HepG2 (cell line): ENCODE results near the gene TDRD9. TPM values are rescaled to one million over a fixed set of nuclear protein-coding genes. Genes with fewer than 3 reads are reported as not detected.

Experiments
- ATF7 ChIP-seq, 2 experiments: fragments of 450-650 bp in 1 of 2; sonication (generic) in 1 of 2; formaldehyde crosslinking in 1 of 2; IDR thresholded peaks; 2 replicates each; pipeline versions ENCODE4 v1.4.0 to v1.6.1; 2016 to 2020; ENCODE audit warnings: antibody characterized with exemption in 1 of 2, mild to moderate bottlenecking in 1 of 2, missing genetic modification reagents in 1 of 2
- DMAP1 ChIP-seq: IDR thresholded peaks from 2 replicates; pipeline ENCODE4 v1.6.1; 2016
- KIAA2018 ChIP-seq: sonication (generic); formaldehyde crosslinking; IDR thresholded peaks from 2 replicates; pipeline ENCODE4 v1.5.0; 2020; ENCODE audit warnings: mild to moderate bottlenecking, missing genetic modification reagents, borderline replicate concordance
- MEF2D ChIP-seq: sonication (generic); formaldehyde crosslinking; IDR thresholded peaks from 2 replicates; pipeline ENCODE4 v1.5.1; 2020; ENCODE audit warnings: mild to moderate bottlenecking, missing genetic modification reagents
- MYNN ChIP-seq: sonication (generic); formaldehyde crosslinking; IDR thresholded peaks from 2 replicates; pipeline ENCODE4 v1.4.0; 2020; ENCODE audit warnings: mild to moderate bottlenecking, low read depth, missing genetic modification reagents
- NFKBIZ ChIP-seq: IDR thresholded peaks from 2 replicates; pipeline ENCODE4 v1.6.1; 2018; ENCODE audit warnings: missing genetic modification reagents, missing compliant biosample characterization
- POLR2A ChIP-seq, 2 experiments: IDR thresholded peaks; 2 replicates each; pipeline ENCODE4 v1.6.1; 2011; ENCODE audit warnings: low read depth in 2 of 2, low read length in 2 of 2, mild to moderate bottlenecking in 1 of 2, moderate library complexity in 1 of 2; ENCODE audit not compliant: insufficient read depth in 1 of 2
- PRDM10 ChIP-seq: sonication (generic); formaldehyde crosslinking; IDR thresholded peaks from 2 replicates; pipeline ENCODE4 v1.4.0; 2020; ENCODE audit warnings: low read depth, missing genetic modification reagents
- TFDP2 ChIP-seq: sonication (generic); formaldehyde crosslinking; IDR thresholded peaks from 2 replicates; pipeline ENCODE4 v1.4.0; 2020; ENCODE audit warnings: missing genetic modification reagents
- YY1 ChIP-seq: IDR thresholded peaks from 2 replicates; pipeline ENCODE4 v1.6.1; 2011; ENCODE audit warnings: low read length, low read depth, moderate library complexity, mild to moderate bottlenecking; ENCODE audit not compliant: insufficient read depth, insufficient replicate concordance
- ZNF749 ChIP-seq: sonication (generic); formaldehyde crosslinking; IDR thresholded peaks from 2 replicates; pipeline ENCODE4 v1.8.0; 2022; ENCODE audit warnings: mild to moderate bottlenecking, missing genetic modification reagents, moderate library complexity, borderline replicate concordance
- ZNF75D ChIP-seq: sonication (generic); formaldehyde crosslinking; IDR thresholded peaks from 2 replicates; pipeline ENCODE4 v1.8.1; 2023; ENCODE audit warnings: missing genetic modification reagents, mild to moderate bottlenecking, borderline replicate concordance
- ZNF883 ChIP-seq: sonication (generic); formaldehyde crosslinking; IDR thresholded peaks from 2 replicates; pipeline ENCODE4 v1.5.1; 2020; ENCODE audit warnings: mild to moderate bottlenecking, missing genetic modification reagents; ENCODE audit errors: not compliant biosample characterization
- polyA plus RNA-seq, 8 experiments: library from polyadenylated mRNA; depleted of rRNA in 3 of 8; stranded (reverse) in 7 of 8; unstranded in 1 of 8; fragments of >200 nt; fragmentation: Illumina TruSeq in 4 of 8; extraction: Trizol in 4 of 8; gene quantifications; 2 replicates each; pipeline versions ENCODE4 v1.2.1 to v1.2.3, GENCODE V29; 2011 to 2016; ENCODE audit warnings: low read depth in 4 of 8, missing spikeins in 1 of 8, mixed read lengths in 1 of 8; ENCODE audit not compliant: insufficient read depth in 1 of 8
- total RNA-seq, 5 experiments: library from RNA; depleted of rRNA; stranded (reverse); fragments of >200 nt; fragmentation: Illumina TruSeq; extraction: Trizol; gene quantifications; 2 replicates each; pipeline ENCODE4 v1.2.3, GENCODE V29; 2016; ENCODE audit warnings: low read depth in 1 of 5

Gene TDRD9
- total and polyA plus RNA-seq, 2 of the 13 experiments (the other 11 are each of a cell fraction or from before 2014, with no cell fraction given) = not detected

- TF ChIP-seq KIAA2018 (CRISPR knock-in tag) (no peak), DMAP1 (CRISPR knock-in tag) (peak; percentile 93), PRDM10 (CRISPR knock-in tag) (no peak), YY1 (peak; percentile 54), MYNN (CRISPR knock-in tag) (no peak), ZNF883 (CRISPR knock-in tag) (peak; percentile 77), ATF7 (IDR thresholded peaks at IDR 0.05) (no peak), ATF7 (CRISPR knock-in tag; IDR thresholded peaks at IDR 0.05) (peak; percentile 72; the same call in 1 of the 2 replicates), NFKBIZ (CRISPR knock-in tag) (0 out of 2 replicates have a peak, but pooled peaks have one; percentile 55), TFDP2 (CRISPR knock-in tag) (peak; percentile 93), ZNF749 (CRISPR knock-in tag) (peak; percentile 95), MEF2D (CRISPR knock-in tag) (peak; percentile 97), ZNF75D (no peak), POLR2A (IDR thresholded peaks at IDR 0.05; ENCODE audit: insufficient read depth in 1 of 2, low read depth in 2 of 2, low read length in 2 of 2) (peak in 1 of 2 experiments; percentile 62; a peak in 2 of 4 replicates)
Measured at GRCh38 chr14:103881268-103882201, 46.7 kb upstream of the TDRD9 start (continued).
